HFFc6 (cell line): ENCODE measurements around the gene EPHB3. TPM values are rescaled to one million over a fixed set of nuclear protein-coding genes. Genes with fewer than 3 reads are reported as not detected.

Source experiments
- DNase-seq: peaks from one replicate; pipeline ENCODE4 v3.0.0-alpha.2; 2018
- H3K27ac Mint-ChIP-seq: 2 replicates; pipeline ENCODE4 v1.8.0; 2020; ENCODE audit warnings: mild to moderate bottlenecking, mixed read lengths
- H3K27me3 Mint-ChIP-seq: 2 replicates; pipeline ENCODE4 v1.8.0; 2021; ENCODE audit warnings: mild to moderate bottlenecking, moderate library complexity, mixed read lengths; ENCODE audit not compliant: insufficient read depth
- H3K36me3 Mint-ChIP-seq: 2 replicates; pipeline ENCODE4 v1.8.0; 2021; ENCODE audit warnings: low read depth, mixed read lengths
- H3K4me1 Mint-ChIP-seq: 2 replicates; pipeline ENCODE4 v1.8.0; 2020; ENCODE audit warnings: low read depth, mixed read lengths
- H3K4me3 Mint-ChIP-seq: 2 replicates; pipeline ENCODE4 v1.8.0; 2020; ENCODE audit warnings: mild to moderate bottlenecking, moderate library complexity, mixed read lengths
- H3K9me3 Mint-ChIP-seq: 2 replicates; pipeline ENCODE4 v1.8.0; 2020; ENCODE audit warnings: mild to moderate bottlenecking, mixed read lengths
- total RNA-seq, 6 experiments: library from RNA; stranded (reverse); fragmentation: NEBNext Ultra II Directional; extraction: Animal tissue kit (Norgen Biotek cat#: 25700); gene quantifications; 2 replicates in 1 of 6; 3 replicates in 5 of 6; pipeline ENCODE4 v1.2.3, GENCODE V29; 2021
- TF ChIP-seq, protein P1 (sequence below): fragments of 200-600 bp; sonication (generic); IDR thresholded peaks from 2 replicates; pipeline ENCODE4 v1.5.0; 2021; ENCODE audit warnings: antibody characterized with exemption, mild to moderate bottlenecking

EPHB3 gene
- total RNA-seq, 6 experiments from 2014 or later, result 3.0 to 6.6 (median 3.6) TPM

DNA sequence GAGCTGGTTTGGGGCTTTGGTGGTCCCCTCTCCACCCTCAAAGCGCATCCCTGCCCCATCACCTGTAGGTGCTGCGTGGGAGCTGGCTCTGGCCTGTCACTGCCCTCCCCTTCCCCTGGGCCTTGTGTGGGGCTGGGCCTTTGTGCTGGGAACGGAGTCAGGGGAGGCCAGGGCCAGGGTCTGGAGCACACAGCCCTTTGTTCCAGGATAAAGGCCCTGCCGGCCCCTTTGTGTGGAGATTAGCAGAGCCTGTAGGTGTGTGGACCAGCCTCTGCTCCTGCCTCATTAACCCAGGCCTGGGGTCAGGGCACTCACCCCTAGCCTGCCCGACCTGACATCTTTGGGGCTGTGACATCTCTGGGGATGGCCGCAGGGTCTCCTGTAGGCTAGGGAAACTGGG is 8.9 kb downstream of the EPHB3 start:
- Mint-ChIP-seq H3K36me3 (no peaks in the 10 kb centered on the region), H3K27me3 (no peaks in the 10 kb centered on the region), H3K9me3 (no peaks in the 10 kb centered on the region), H3K27ac (no peak overlapping the region), H3K4me3 (no peak overlapping the region), H3K4me1 (peaks cover 38% of the 10 kb centered on the region)
- no peak for DNase-seq
- TF ChIP-seq, protein P1, sequence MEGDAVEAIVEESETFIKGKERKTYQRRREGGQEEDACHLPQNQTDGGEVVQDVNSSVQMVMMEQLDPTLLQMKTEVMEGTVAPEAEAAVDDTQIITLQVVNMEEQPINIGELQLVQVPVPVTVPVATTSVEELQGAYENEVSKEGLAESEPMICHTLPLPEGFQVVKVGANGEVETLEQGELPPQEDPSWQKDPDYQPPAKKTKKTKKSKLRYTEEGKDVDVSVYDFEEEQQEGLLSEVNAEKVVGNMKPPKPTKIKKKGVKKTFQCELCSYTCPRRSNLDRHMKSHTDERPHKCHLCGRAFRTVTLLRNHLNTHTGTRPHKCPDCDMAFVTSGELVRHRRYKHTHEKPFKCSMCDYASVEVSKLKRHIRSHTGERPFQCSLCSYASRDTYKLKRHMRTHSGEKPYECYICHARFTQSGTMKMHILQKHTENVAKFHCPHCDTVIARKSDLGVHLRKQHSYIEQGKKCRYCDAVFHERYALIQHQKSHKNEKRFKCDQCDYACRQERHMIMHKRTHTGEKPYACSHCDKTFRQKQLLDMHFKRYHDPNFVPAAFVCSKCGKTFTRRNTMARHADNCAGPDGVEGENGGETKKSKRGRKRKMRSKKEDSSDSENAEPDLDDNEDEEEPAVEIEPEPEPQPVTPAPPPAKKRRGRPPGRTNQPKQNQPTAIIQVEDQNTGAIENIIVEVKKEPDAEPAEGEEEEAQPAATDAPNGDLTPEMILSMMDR, result no peak

DNA sequence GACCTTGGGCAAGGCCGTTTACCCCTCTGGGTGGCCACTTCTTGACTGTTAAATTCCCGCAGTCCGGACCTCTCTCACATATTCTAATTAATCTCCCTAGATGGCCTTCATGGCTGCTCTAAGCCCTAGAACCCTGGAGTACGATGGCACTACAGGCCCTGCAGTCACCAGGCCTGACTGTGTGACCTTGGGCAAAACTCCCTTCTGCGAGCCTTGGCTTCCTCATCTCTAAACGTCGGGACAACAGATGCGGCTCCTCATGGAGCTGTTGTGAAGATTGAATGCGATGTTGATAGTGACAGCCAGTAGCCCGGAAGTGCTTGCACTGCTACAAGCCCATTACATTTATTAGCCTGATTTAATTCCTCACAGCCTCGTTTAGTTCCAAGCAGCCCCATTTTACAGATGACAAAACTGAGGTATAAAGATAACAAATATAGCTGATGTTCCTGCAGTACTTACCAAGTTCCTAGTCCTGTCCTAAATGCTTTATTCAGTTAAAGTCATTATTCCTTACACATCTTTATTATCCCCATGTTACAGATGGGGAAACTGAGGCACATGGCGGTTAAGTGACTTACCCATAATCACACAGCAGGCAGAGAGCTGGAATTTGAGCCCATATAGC is 10.3 kb downstream of the EPHB3 start:
- peaks cover 24% of the 10 kb centered on the region for H3K4me1 Mint-ChIP-seq
- no peaks in the 10 kb centered on the region for H3K27me3 Mint-ChIP-seq
- no peak for DNase-seq
- H3K9me3 Mint-ChIP-seq, result no peaks in the 10 kb centered on the region
- no peak overlapping the region for H3K27ac Mint-ChIP-seq
- TF ChIP-seq, protein P1, result no peak
- no peaks in the 10 kb centered on the region for H3K36me3 Mint-ChIP-seq
- no peak overlapping the region for H3K4me3 Mint-ChIP-seq

DNA sequence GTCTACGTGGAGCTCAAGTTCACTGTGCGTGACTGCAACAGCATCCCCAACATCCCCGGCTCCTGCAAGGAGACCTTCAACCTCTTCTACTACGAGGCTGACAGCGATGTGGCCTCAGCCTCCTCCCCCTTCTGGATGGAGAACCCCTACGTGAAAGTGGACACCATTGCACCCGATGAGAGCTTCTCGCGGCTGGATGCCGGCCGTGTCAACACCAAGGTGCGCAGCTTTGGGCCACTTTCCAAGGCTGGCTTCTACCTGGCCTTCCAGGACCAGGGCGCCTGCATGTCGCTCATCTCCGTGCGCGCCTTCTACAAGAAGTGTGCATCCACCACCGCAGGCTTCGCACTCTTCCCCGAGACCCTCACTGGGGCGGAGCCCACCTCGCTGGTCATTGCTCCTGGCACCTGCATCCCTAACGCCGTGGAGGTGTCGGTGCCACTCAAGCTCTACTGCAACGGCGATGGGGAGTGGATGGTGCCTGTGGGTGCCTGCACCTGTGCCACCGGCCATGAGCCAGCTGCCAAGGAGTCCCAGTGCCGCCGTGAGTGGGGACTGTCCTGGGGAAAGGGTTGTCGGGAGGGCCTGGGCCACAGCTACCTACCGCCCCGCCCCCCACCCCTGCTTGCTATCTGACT is 11.2 kb downstream of the EPHB3 start:
- no peaks in the 10 kb centered on the region for H3K9me3 Mint-ChIP-seq
- TF ChIP-seq, protein P1, result no peak
- H3K36me3 Mint-ChIP-seq, result no peaks in the 10 kb centered on the region
- H3K27me3 Mint-ChIP-seq, result no peaks in the 10 kb centered on the region
- H3K27ac Mint-ChIP-seq, result no peak overlapping the region
- H3K4me3 Mint-ChIP-seq, result no peak overlapping the region
- peaks cover 16% of the 10 kb centered on the region for H3K4me1 Mint-ChIP-seq
- no peak for DNase-seq

DNA sequence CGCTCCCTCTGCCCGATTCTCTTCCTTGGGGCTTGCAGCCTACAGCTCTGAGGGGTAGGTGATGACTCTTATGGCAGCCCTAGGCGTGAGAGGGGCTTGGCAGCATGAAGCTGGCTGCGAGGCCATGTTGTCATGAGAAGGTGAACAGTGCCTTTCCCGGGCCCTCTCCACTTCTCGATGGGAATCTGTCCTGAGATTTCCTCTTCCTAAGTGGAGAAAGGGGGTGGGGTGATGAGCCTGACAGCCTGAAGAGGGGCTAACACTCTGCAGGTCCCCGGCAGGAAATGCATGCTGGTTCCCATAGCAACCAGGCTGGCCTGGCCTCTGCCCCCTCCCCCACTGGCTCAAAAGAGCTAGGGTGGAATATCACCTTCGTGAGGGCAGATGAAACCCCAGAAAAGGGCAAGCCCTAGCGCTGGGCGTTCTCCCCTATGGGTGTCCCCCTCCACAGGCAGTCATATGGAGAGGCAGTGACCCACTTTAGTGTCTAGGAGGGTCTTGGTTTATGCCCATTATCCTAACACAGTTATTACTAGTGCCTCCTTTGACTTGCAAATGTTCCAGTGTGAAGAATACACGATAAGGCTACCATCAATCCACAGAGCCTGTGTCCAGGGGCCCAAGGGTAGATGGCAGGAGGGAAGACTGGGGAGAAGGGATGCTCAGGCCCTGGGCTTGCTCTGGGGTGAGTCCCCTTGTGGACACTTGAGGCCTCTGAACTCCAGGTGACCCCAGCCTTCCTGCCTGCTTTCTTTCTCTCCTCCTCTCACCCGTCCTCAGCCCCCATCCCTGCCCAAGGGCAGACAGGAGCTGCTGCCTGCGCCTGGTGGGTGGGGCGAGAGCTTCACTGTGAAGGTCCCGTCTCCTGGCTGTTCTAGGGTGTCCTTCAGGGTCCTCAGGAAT is 13.2 kb downstream of the EPHB3 start:
- TF ChIP-seq, protein P1, result no peak
- peaks cover 4% of the 10 kb centered on the region; the same call in 1 of the 2 replicates for H3K36me3 Mint-ChIP-seq
- H3K27ac Mint-ChIP-seq, result no peak overlapping the region
- H3K9me3 Mint-ChIP-seq, result no peaks in the 10 kb centered on the region
- H3K4me3 Mint-ChIP-seq, result no peak overlapping the region
- no peaks in the 10 kb centered on the region; the same call in 1 of the 2 replicates for H3K27me3 Mint-ChIP-seq
- no peak for DNase-seq
- peaks cover 4% of the 10 kb centered on the region; the same call in 1 of the 2 replicates for H3K4me1 Mint-ChIP-seq

DNA sequence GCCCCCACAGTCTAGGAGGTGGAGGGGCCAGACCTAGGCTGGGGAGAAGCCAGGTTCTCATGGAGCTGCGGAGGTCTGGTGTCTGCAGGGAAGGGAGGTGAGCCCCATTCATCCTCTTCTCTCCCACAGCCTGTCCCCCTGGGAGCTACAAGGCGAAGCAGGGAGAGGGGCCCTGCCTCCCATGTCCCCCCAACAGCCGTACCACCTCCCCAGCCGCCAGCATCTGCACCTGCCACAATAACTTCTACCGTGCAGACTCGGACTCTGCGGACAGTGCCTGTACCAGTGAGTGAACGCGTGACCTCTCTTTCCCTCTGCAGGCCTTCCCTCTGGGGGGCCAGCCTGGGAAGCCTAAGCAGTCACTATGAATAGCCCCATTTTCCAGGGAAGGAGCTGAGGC is 14.1 kb downstream of the EPHB3 start:
- TF ChIP-seq, protein P1, result no peak
- peaks cover 8% of the 10 kb centered on the region; the same call in 1 of the 2 replicates for H3K36me3 Mint-ChIP-seq
- H3K4me1 Mint-ChIP-seq, result no peaks in the 10 kb centered on the region
- H3K4me3 Mint-ChIP-seq, result no peak overlapping the region
- no peaks in the 10 kb centered on the region; the same call in 1 of the 2 replicates for H3K27me3 Mint-ChIP-seq
- DNase-seq, result no peak
- no peaks in the 10 kb centered on the region for H3K9me3 Mint-ChIP-seq
- no peak overlapping the region for H3K27ac Mint-ChIP-seq
